MM.1S (cell line): ENCODE measurements around the gene CD109.

Experiments used
- EZH2 ChIP-seq: fragments of 300-600 bp; sonication (generic); optimal IDR thresholded peaks from 2 replicates; pipeline ENCODE3; 2017; ENCODE audit warnings: low read depth, mild to moderate bottlenecking, antibody characterized with exemption, low read length, mixed read lengths
- EZH2phosphoT487 ChIP-seq: fragments of 300-600 bp; sonication (generic); IDR thresholded peaks from 2 replicates; pipeline ENCODE4 v1.6.1; 2018; ENCODE audit warnings: antibody characterized with exemption, low read length
- TF ChIP-seq, protein P1 (sequence below): fragments of 300-600 bp; sonication (generic); IDR thresholded peaks from 2 replicates; pipeline ENCODE4 v1.5.1; 2016; ENCODE audit warnings: antibody characterized with exemption, low read length, mixed read lengths

DNA sequence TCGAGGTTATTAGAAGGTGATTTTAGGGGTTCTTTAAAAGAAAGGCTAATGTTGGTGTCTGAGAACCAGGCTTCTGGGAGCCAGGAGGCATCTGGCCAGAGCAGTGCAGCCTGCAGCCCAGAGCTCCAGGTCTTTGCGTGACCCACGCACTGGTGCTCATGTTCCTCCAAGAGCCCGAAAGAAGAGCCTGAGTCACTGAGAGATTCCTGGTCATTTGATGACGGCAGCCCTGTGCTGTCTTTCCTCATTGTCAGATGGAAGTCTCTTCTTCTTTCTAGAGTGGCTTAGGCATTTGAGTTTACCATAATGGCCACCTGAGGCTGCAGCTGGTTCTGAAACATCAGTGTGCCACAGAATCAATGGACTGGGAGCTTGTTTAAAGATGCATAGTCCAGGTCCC is 46.4 kb downstream of the CD109 start:
- TF ChIP-seq, protein P1, sequence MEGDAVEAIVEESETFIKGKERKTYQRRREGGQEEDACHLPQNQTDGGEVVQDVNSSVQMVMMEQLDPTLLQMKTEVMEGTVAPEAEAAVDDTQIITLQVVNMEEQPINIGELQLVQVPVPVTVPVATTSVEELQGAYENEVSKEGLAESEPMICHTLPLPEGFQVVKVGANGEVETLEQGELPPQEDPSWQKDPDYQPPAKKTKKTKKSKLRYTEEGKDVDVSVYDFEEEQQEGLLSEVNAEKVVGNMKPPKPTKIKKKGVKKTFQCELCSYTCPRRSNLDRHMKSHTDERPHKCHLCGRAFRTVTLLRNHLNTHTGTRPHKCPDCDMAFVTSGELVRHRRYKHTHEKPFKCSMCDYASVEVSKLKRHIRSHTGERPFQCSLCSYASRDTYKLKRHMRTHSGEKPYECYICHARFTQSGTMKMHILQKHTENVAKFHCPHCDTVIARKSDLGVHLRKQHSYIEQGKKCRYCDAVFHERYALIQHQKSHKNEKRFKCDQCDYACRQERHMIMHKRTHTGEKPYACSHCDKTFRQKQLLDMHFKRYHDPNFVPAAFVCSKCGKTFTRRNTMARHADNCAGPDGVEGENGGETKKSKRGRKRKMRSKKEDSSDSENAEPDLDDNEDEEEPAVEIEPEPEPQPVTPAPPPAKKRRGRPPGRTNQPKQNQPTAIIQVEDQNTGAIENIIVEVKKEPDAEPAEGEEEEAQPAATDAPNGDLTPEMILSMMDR, result no peak
- TF ChIP-seq EZH2 (no peak), EZH2phosphoT487 (no peak)
